ENCODE results near the gene SLC1A7.

GRCh38 chr1:53125623-53126360 is 16.6 kb downstream of the SLC1A7 start:
- TF ChIP-seq SP1 (IDR thresholded peaks at IDR 0.05) (no peak), SUZ12 (IDR thresholded peaks at IDR 0.05) (no peak)

All from HEK293T (cell line).